Ovary (tissue), 9 donors: Measurements from ENCODE around the gene KIF3C. TPM values are rescaled to one million over a fixed set of nuclear protein-coding genes. Genes with fewer than 3 reads are reported as not detected.
"Not testable (repeated sequence)": the region's sequence is repeated elsewhere in the genome, so short reads cannot be mapped to it uniquely, and the experiment has no call there.

Source experiments
- DNase-seq, 5 donors: peaks; one replicate each; pipeline ENCODE4 v3.0.0-alpha.2; 2019 to 2020
- H3K27ac ChIP-seq, 2 donors: fragments of 200-600 bp; one replicate each; pipeline versions ENCODE4 v1.5.1 to v1.8.0; 2019 to 2022
- H3K27me3 ChIP-seq: fragments of 200-600 bp; one replicate; pipeline ENCODE4 v1.8.0; 2022
- H3K36me3 ChIP-seq: fragments of 200-600 bp; sonication (generic); one replicate; pipeline ENCODE4 v1.5.1; 2019
- H3K4me1 ChIP-seq: one replicate; pipeline ENCODE4 v1.8.1; 2013; ENCODE audit warnings: mild to moderate bottlenecking, moderate library complexity; ENCODE audit not compliant: insufficient read depth
- H3K4me3 ChIP-seq: fragments of 200-600 bp; sonication (generic); one replicate; pipeline ENCODE4 v1.5.1; 2017
- H3K9me3 ChIP-seq, 2 donors: fragments of 200-600 bp in 1 of 2; sonication (generic) in 1 of 2; one replicate each; pipeline versions ENCODE4 v1.5.1 to v1.8.1; 2013 to 2019; ENCODE audit warnings: mild to moderate bottlenecking in 1 of 2, moderate library complexity in 1 of 2
- EP300 ChIP-seq: sonication (generic); formaldehyde crosslinking; IDR thresholded peaks from one replicate; pipeline ENCODE4 v1.6.1; 2017; ENCODE audit warnings: antibody characterized with exemption
- POLR2A ChIP-seq: fragments of 450-650 bp; IDR thresholded peaks from one replicate; pipeline ENCODE4 v1.6.1; 2017; ENCODE audit warnings: antibody characterized with exemption, mild to moderate bottlenecking, moderate library complexity
- WGBS, 3 donors: extraction: QIAGEN DNeasy Blood & Tissue Kit in 1 of 3; methylation state at CpG; one replicate each; pipeline versions ENCODE4 v1.1.5 to v1.1.7; 2013 to 2017; 5-methylcytosine and 5-hydroxymethylcytosine counted together
- intact Hi-C, 4 donors: fragments of 100-400 bp; cut with DNase I; formaldehyde crosslinking; loops; one replicate each; pipeline versions ENCODE4 v1.11.0 to v1.15.1; 2022 to 2023
- polyA plus RNA-seq, 2 donors: library from polyadenylated mRNA; stranded (reverse); fragments of 200-250 nt in 1 of 2; fragments of 350-450 nt in 1 of 2; fragmentation: Illumina TruSeq in 1 of 2; extraction: RNeasy Lipid Tissue Mini Kit (QIAGEN cat#74804) in 1 of 2; gene quantifications; one replicate each; pipeline ENCODE4 v1.2.3, GENCODE V29; 2013 to 2014
- total RNA-seq, 7 donors: library from RNA; depleted of rRNA in 2 of 7; stranded (reverse); fragments of >200 nt in 2 of 7; fragmentation: NEBNext Ultra II Directional in 3 of 7; extraction: Animal tissue kit (Norgen Biotek cat#: 25700) in 3 of 7; gene quantifications; one replicate each; pipeline versions ENCODE4 v1.1.0 to v1.2.4, GENCODE V29; 2016 to 2023
- TF ChIP-seq, protein P1 (sequence below), 3 donors: fragments of 450-650 bp in 2 of 3; fragments of 200-600 bp in 1 of 3; IDR thresholded peaks; one replicate each; pipeline versions ENCODE4 v1.5.1 to v1.8.0; 2016 to 2022; ENCODE audit warnings: antibody characterized with exemption in 3 of 3, mild to moderate bottlenecking in 1 of 3
- donor health status: DM: no; HTN: no; CAD: no; lungs with moderate emphysema.
- donor health status: DM: no; HTN: no; CAD: no.
- donor health status: Bipolar disorder and iron deficiency.
- donor health status: DM: yes; HTN: yes; CAD: no.
- donor health status: DM: no; HTN: no; CAD: no.
- donor health status: DM: yes; HTN: yes; CAD: no.

The KIF3C gene
- total and polyA plus RNA-seq, 9 donors, result 5.1 to 16.0 (median 8.1) TPM

DNA sequence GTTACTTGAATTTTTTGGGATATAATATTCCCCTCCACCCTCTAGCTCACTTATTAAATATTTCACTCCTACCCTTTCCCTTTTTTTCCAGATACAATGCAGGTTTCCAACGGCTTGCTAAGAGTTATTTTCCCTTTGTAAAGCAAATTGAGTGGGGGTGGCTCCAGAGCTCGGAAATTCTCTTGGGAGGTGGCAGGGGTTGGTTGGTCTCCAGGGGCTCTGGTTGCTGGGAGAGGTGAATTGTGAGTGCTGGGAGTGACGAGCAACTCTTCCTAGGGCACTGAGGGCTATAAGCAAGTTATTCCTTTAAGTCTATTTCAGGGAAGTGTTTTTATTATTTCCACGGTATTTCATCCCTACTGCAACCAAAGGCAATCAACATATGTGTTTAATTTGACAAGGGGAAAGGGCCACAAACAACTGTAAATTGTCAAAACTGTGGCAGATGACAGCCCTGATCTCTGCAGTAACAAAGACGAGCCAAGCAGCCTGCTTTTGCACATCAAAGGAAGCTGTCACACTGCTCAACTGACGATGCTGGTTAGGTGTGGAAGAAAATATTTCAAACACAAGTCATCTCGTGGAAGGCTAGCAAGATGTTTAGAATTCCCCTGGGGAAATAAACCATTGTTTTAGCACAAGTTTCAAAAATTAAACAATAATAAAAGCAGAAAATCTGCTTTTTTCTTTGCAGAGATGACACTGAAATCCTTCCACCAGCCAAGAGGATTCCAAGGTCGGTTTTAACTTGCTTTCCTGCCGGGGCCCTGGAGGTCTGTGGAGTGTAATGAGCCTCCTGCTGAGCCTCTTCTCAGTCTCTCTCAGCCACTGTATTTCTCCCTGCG, 69.2 kb downstream of the KIF3C start:
- 6 to 11% (median 6%) methylated on average over 10 of the region's 10 CpGs for WGBS, 3 donors
- Histone ChIP-seq H3K27me3 (no peaks in the 10 kb centered on the region), H3K9me3 (no peaks in the 10 kb centered on the region), H3K36me3 (no peaks in the 10 kb centered on the region), H3K27ac (no peak overlapping the region), H3K4me1 (no peaks in the 10 kb centered on the region), H3K4me3 (no peak overlapping the region)
- TF ChIP-seq POLR2A (no peak), EP300 (no peak)
- TF ChIP-seq, protein P1, sequence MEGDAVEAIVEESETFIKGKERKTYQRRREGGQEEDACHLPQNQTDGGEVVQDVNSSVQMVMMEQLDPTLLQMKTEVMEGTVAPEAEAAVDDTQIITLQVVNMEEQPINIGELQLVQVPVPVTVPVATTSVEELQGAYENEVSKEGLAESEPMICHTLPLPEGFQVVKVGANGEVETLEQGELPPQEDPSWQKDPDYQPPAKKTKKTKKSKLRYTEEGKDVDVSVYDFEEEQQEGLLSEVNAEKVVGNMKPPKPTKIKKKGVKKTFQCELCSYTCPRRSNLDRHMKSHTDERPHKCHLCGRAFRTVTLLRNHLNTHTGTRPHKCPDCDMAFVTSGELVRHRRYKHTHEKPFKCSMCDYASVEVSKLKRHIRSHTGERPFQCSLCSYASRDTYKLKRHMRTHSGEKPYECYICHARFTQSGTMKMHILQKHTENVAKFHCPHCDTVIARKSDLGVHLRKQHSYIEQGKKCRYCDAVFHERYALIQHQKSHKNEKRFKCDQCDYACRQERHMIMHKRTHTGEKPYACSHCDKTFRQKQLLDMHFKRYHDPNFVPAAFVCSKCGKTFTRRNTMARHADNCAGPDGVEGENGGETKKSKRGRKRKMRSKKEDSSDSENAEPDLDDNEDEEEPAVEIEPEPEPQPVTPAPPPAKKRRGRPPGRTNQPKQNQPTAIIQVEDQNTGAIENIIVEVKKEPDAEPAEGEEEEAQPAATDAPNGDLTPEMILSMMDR (IDR thresholded peaks at IDR 0.05), result no peak
- intact Hi-C loops, result no loop called here
- no peak for DNase-seq

GRCh38 chr2:25909574-25909973, 72.7 kb downstream of the KIF3C start:
- intact Hi-C loops, H3K27ac ChIP-seq, H3K36me3 ChIP-seq, H3K4me3 ChIP-seq, DNase-seq, H3K9me3 ChIP-seq, H3K27me3 ChIP-seq, H3K4me1 ChIP-seq: not testable (repeated sequence)
- 77 to 78% (median 78%) methylated on average over 5 of the region's 5 CpGs for WGBS, 3 donors

DNA sequence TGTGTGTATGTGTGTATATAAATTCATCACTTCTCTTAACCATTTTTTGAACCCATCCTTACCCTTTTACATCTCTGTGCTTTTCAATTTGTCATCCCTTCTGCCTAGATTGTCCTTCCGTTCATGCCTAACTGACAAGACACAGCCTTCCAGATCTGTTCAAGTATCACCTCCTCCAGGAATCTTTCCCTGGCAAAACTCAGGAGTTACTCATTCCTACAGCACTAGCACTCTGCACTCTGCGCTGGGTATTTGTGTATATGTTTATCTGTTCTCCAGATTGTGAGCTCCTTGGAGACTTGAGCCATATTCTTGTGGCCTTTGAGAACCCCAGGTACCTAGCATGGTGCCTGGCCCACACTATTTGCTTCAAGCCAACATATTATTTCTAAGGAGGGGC, 77.2 kb downstream of the KIF3C start:
- DNase-seq, result no peak
- H3K9me3 ChIP-seq, result no peaks in the 10 kb centered on the region
- H3K4me1 ChIP-seq, result no peaks in the 10 kb centered on the region
- H3K36me3 ChIP-seq, result no peaks in the 10 kb centered on the region
- no peaks in the 10 kb centered on the region for H3K27me3 ChIP-seq
- intact Hi-C loops, result no loop called here
- no peak overlapping the region for H3K27ac ChIP-seq
- 77 to 88% (median 80%) methylated on average over 2 of the region's 2 CpGs for WGBS, 3 donors
- TF ChIP-seq POLR2A, result no peak
- H3K4me3 ChIP-seq, result no peak overlapping the region

DNA sequence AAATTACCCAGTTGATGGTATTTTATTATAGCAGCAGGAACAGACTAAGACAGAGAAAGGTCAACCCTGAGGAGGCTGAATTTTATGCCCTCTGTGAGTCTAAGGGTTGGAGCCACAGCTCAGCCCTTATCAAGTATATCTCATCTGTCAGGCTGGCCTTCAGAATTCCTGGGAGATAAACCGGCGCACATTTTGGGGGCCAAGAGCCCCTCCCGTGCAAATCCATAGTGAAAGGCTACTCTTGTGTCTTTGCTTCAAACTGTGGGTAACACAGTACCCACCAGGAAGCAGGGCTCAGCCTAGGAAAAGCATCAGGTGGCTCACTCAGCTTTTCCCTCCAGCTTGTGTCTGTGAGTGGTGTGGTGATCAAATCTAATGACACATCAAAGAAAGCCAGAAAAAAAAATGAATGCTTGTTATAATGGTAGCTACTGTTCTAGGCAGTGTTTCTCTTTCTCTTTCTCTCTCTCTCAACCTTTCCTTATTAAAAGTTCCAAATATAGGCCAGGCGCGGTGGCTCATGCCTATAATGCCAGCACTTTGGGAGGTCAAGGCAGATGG, 79.0 kb downstream of the KIF3C start:
- Histone ChIP-seq H3K4me3 (no peak overlapping the region), H3K27me3 (no peaks in the 10 kb centered on the region), H3K4me1 (no peaks in the 10 kb centered on the region), H3K27ac (no peak overlapping the region), H3K36me3 (no peaks in the 10 kb centered on the region), H3K9me3 (no peaks in the 10 kb centered on the region)
- 61 to 86% (median 69%) methylated on average over 5 of the region's 5 CpGs for WGBS, 3 donors
- intact Hi-C loops, result no loop called here
- TF ChIP-seq POLR2A (no peak), EP300 (no peak)
- TF ChIP-seq, protein P1 (IDR thresholded peaks at IDR 0.05), result no peak
- no peak for DNase-seq

DNA sequence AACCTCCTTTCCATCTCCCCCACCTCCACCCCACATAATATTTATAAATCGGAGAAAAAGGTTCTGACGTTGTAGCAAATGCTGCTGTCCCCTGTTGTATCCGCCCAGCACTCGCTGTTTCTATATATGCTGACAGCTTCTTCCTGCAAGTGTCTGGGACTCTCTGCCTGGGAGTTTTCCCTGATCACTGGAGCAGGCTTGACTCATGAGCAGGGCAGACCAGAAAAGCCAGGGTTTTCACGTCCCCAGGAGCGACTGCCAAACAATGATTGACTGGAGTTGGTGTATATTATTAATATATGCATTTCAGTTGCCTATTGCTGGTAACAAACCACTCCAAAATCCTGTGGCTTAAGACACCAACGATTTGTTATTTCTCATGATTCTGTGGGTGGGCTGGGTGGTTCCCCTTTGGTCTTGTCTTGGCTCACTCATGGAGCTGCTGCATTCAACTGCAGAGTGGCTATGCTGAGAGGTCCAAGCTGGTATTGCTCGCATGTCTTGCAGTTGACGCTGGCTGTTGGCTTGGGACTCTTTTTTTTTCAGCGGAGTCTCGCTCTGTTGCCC, 82.8 kb downstream of the KIF3C start:
- Histone ChIP-seq H3K27ac (no peak overlapping the region), H3K4me1 (no peaks in the 10 kb centered on the region), H3K9me3 (no peaks in the 10 kb centered on the region), H3K27me3 (no peaks in the 10 kb centered on the region), H3K4me3 (no peak overlapping the region), H3K36me3 (no peaks in the 10 kb centered on the region)
- intact Hi-C loops, result no loop called here
- DNase-seq, result no peak
- no peak for TF ChIP-seq POLR2A
- TF ChIP-seq EP300, result no peak
- TF ChIP-seq, protein P1 (IDR thresholded peaks at IDR 0.05), result no peak
- 75 to 83% (median 80%) methylated on average over 11 of the region's 11 CpGs for WGBS, 3 donors
